CD14-positive monocyte (primary cell): Measurements from ENCODE around the gene C12orf57. TPM values are rescaled to one million over a fixed set of nuclear protein-coding genes. Genes with fewer than 3 reads are reported as not detected.

ENCODE experiments used
- DNase-seq, 3 donors: peaks; one replicate each; pipeline ENCODE4 v3.0.0-alpha.2; 2011 to 2022
- H2AFZ ChIP-seq: 2 replicates; pipeline ENCODE4 v1.6.0; 2012; ENCODE audit warnings: mild to moderate bottlenecking, low read depth, low read length, inconsistent platforms; ENCODE audit not compliant: insufficient read depth, poor library complexity, severe bottlenecking
- H3K27ac ChIP-seq, 2 donors: 1 replicate in 1 of 2; 2 replicates in 1 of 2; pipeline ENCODE4 v1.5.1; 2012 to 2013; ENCODE audit warnings: low read length in 2 of 2, control low read depth in 1 of 2, inconsistent platforms in 1 of 2, low read depth in 1 of 2, mild to moderate bottlenecking in 1 of 2
- H3K27me3 ChIP-seq, 2 donors: one replicate each; pipeline versions ENCODE4 v1.6.0 to v1.6.1; 2011 to 2013; ENCODE audit warnings: low read length in 2 of 2; ENCODE audit not compliant: control insufficient read depth in 2 of 2, insufficient read depth in 2 of 2
- H3K36me3 ChIP-seq, 2 donors: replicated peaks in 1 of 2; 1 replicate in 1 of 2; 2 replicates in 1 of 2; pipeline versions ENCODE4 v1.5.1 to v1.6.1; 2012 to 2013; ENCODE audit warnings: low read length in 2 of 2, control low read depth in 1 of 2, inconsistent platforms in 1 of 2, mild to moderate bottlenecking in 1 of 2; ENCODE audit not compliant: insufficient read depth in 2 of 2, control insufficient read depth in 1 of 2
- H3K4me1 ChIP-seq, 2 donors: 1 replicate in 1 of 2; 2 replicates in 1 of 2; pipeline versions ENCODE4 v1.5.1 to v1.6.1; 2012 to 2013; ENCODE audit warnings: low read length in 2 of 2, control low read depth in 1 of 2, inconsistent platforms in 1 of 2, mild to moderate bottlenecking in 1 of 2, moderate library complexity in 1 of 2; ENCODE audit not compliant: insufficient read depth in 2 of 2, control insufficient read depth in 1 of 2
- H3K4me2 ChIP-seq: replicated peaks from 2 replicates; pipeline ENCODE3; 2012; ENCODE audit warnings: low read length, moderate library complexity, mild to moderate bottlenecking; ENCODE audit not compliant: poor library complexity, severe bottlenecking; ENCODE audit errors: extremely low read depth
- H3K4me3 ChIP-seq, 3 experiments: fragments of 200-600 bp in 1 of 3; sonication (generic) in 1 of 3; replicated peaks in 1 of 3; 1 replicate in 2 of 3; 2 replicates in 1 of 3; pipeline ENCODE4 v1.5.1; 2011 to 2013; ENCODE audit warnings: low read length in 3 of 3, mild to moderate bottlenecking in 3 of 3, control low read depth in 2 of 3, low read depth in 2 of 3, inconsistent platforms in 1 of 3, moderate library complexity in 1 of 3
- H3K79me2 ChIP-seq: 2 replicates; pipeline ENCODE4 v1.6.0; 2012; ENCODE audit warnings: mild to moderate bottlenecking, control low read depth, inconsistent platforms, low read length, moderate library complexity; ENCODE audit not compliant: insufficient read depth
- H3K9ac ChIP-seq: 2 replicates; pipeline ENCODE4 v1.6.0; 2017; ENCODE audit warnings: low read length, mild to moderate bottlenecking; ENCODE audit not compliant: insufficient read depth, poor library complexity, severe bottlenecking
- H3K9me3 ChIP-seq, 2 donors: replicated peaks in 1 of 2; 1 replicate in 1 of 2; 2 replicates in 1 of 2; pipeline versions ENCODE4 v1.5.1 to v1.6.1; 2012 to 2013; ENCODE audit warnings: low read length in 2 of 2, control low read depth in 1 of 2; ENCODE audit not compliant: control insufficient read depth in 1 of 2, insufficient read depth in 1 of 2
- H4K20me1 ChIP-seq: 2 replicates; pipeline ENCODE4 v1.6.0; 2012; ENCODE audit warnings: mild to moderate bottlenecking, low read length, control low read depth, moderate library complexity; ENCODE audit not compliant: insufficient read depth
- H3K27ac Mint-ChIP-seq, 7 donors: one replicate each; pipeline ENCODE4 v1.8.0; 2020; ENCODE audit warnings: mild to moderate bottlenecking in 7 of 7, mixed read lengths in 7 of 7, moderate library complexity in 6 of 7, inconsistent platforms in 2 of 7
- H3K27me3 Mint-ChIP-seq, 3 donors: one replicate each; pipeline ENCODE4 v1.8.0; 2021 to 2022; ENCODE audit warnings: low read depth in 3 of 3, mild to moderate bottlenecking in 3 of 3, mixed read lengths in 3 of 3, moderate library complexity in 3 of 3, inconsistent platforms in 1 of 3
- H3K36me3 Mint-ChIP-seq, 2 donors: one replicate each; pipeline ENCODE4 v1.8.0; 2020; ENCODE audit warnings: mixed read lengths in 2 of 2, inconsistent platforms in 1 of 2, mild to moderate bottlenecking in 1 of 2
- H3K4me1 Mint-ChIP-seq: one replicate; pipeline ENCODE4 v1.8.0; 2020; ENCODE audit warnings: mild to moderate bottlenecking, mixed read lengths
- H3K4me3 Mint-ChIP-seq, 2 donors: one replicate each; pipeline ENCODE4 v1.8.0; 2020; ENCODE audit warnings: mild to moderate bottlenecking in 2 of 2, mixed read lengths in 2 of 2, moderate library complexity in 1 of 2
- H3K9me3 Mint-ChIP-seq, 7 donors: one replicate each; pipeline ENCODE4 v1.8.0; 2020 to 2022; ENCODE audit warnings: mixed read lengths in 7 of 7, mild to moderate bottlenecking in 6 of 7, moderate library complexity in 6 of 7, inconsistent platforms in 2 of 7
- WGBS: methylation state at CpG from one replicate; pipeline ENCODE4 v1.1.5; 2013; ENCODE audit warnings: missing lambda C conversion rate; ENCODE audit not compliant: insufficient coverage; 5-methylcytosine and 5-hydroxymethylcytosine counted together
- intact Hi-C, 2 donors: fragments of 100-400 bp; cut with micrococcal nuclease; formaldehyde crosslinking; loops; one replicate each; pipeline versions ENCODE4 v1.15.0 to v1.15.1; 2023
- polyA plus RNA-seq, 3 donors: library from polyadenylated mRNA; depleted of rRNA in 1 of 3; unstranded in 2 of 3; stranded (reverse) in 1 of 3; fragments of 300-500 nt in 2 of 3; fragments of >200 nt in 1 of 3; fragmentation: Illumina TruSeq in 2 of 3; gene quantifications; 1 replicate in 2 of 3; 2 replicates in 1 of 3; pipeline ENCODE4 v1.2.3, GENCODE V29; 2012 to 2021
- TF ChIP-seq, protein P1 (sequence below): fragments of 200-600 bp; IDR thresholded peaks from one replicate; pipeline ENCODE4 v1.8.0; 2022; ENCODE audit warnings: antibody characterized with exemption, mild to moderate bottlenecking

C12orf57 gene
- polyA plus RNA-seq, 3 donors, result 19.1 to 59.2 (median 24.2) TPM

DNA sequence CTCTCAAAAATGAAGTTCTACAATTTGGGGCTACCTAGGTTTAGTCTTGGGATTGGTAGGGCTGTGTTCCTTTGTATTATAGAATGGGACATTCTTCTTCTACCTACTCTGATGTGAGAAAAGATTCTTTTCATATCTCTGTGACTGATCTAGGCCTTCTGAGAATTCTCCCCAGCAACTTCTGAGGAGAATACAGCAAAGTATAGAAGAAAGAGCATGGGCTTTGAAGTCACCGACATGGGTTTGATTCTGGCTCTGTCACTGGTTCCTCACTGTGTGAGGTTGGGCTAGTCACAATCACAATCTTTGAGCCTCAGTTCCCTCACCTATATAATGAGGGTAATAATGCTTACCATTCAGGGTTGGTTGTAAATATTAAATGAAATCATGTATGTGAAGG, 11.1 kb upstream of the C12orf57 start:
- Histone ChIP-seq H3K4me3 (no peak overlapping the region), H3K27ac (no peak overlapping the region), H3K27me3 (peaks cover 0 to 15% of the 10 kb centered on the region in 2 donors), H3K4me1 (peaks cover 49 to 52% of the 10 kb centered on the region in 2 donors), H3K9me3 (no peaks in the 10 kb centered on the region), H3K9ac (no peak overlapping the region), H3K79me2 (peaks cover 28% of the 10 kb centered on the region), H4K20me1 (no peaks in the 10 kb centered on the region), H2AFZ (no peak overlapping the region), H3K4me2 (no peak overlapping the region), H3K36me3 (no peaks in the 10 kb centered on the region)
- Mint-ChIP-seq H3K27me3 (peaks cover 11 to 27% (median 24%) of the 10 kb centered on the region in 3 donors), H3K4me1 (peaks cover 48% of the 10 kb centered on the region), H3K27ac (no peak overlapping the region), H3K9me3 (peaks cover 0 to 5% (median 0%) of the 10 kb centered on the region in 7 donors), H3K36me3 (peaks cover 18 to 27% of the 10 kb centered on the region in 2 donors), H3K4me3 (no peak overlapping the region)
- WGBS, result no CpG with 5 or more reads among the region's 1 CpG
- TF ChIP-seq, protein P1, sequence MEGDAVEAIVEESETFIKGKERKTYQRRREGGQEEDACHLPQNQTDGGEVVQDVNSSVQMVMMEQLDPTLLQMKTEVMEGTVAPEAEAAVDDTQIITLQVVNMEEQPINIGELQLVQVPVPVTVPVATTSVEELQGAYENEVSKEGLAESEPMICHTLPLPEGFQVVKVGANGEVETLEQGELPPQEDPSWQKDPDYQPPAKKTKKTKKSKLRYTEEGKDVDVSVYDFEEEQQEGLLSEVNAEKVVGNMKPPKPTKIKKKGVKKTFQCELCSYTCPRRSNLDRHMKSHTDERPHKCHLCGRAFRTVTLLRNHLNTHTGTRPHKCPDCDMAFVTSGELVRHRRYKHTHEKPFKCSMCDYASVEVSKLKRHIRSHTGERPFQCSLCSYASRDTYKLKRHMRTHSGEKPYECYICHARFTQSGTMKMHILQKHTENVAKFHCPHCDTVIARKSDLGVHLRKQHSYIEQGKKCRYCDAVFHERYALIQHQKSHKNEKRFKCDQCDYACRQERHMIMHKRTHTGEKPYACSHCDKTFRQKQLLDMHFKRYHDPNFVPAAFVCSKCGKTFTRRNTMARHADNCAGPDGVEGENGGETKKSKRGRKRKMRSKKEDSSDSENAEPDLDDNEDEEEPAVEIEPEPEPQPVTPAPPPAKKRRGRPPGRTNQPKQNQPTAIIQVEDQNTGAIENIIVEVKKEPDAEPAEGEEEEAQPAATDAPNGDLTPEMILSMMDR, result no peak
- DNase-seq, result no peak
- intact Hi-C loops, result no loop called here

DNA sequence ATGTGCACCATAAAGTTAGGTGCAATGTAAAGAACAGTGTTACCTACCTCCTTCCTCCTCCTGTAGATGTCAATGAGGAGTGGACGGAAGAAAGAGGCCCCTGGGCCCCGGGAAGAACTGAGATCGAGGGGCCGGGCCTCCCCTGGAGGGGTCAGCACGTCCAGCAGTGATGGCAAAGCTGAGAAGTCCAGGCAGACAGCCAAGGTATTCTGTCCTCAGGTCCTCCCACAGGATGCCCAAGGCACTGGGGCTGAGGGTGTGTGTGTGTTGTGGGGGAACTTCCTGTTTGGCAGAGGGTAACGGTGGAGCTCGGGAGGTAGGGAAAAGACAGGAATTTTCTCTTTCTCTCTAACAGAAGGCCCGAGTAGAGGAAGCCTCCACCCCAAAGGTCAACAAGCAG, 9.7 kb upstream of the C12orf57 start:
- no peaks in the 10 kb centered on the region for H3K9me3 ChIP-seq
- intact Hi-C loops, result no loop called here
- H3K79me2 ChIP-seq, result peaks cover 23% of the 10 kb centered on the region
- Mint-ChIP-seq H3K36me3 (peaks cover 13 to 22% of the 10 kb centered on the region in 2 donors), H3K27me3 (peaks cover 3 to 18% (median 16%) of the 10 kb centered on the region in 3 donors), H3K4me1 (peaks cover 44% of the 10 kb centered on the region), H3K9me3 (no peaks in the 10 kb centered on the region), H3K27ac (peak overlapping the region in 1 of 7 donors; percentile 30), H3K4me3 (no peak overlapping the region)
- TF ChIP-seq, protein P1, result no peak
- H4K20me1 ChIP-seq, result no peaks in the 10 kb centered on the region
- WGBS, result 89% methylated on average over 4 of the region's 8 CpGs
- H3K27ac ChIP-seq, result no peak overlapping the region
- no peak for DNase-seq
- H2AFZ ChIP-seq, result no peak overlapping the region
- no peak overlapping the region for H3K4me3 ChIP-seq
- H3K4me2 ChIP-seq, result no peak overlapping the region
- no peak overlapping the region for H3K9ac ChIP-seq
- no peaks in the 10 kb centered on the region for H3K36me3 ChIP-seq
- H3K4me1 ChIP-seq, result peaks cover 45 to 50% of the 10 kb centered on the region in 2 donors
- H3K27me3 ChIP-seq, result peaks cover 0 to 7% of the 10 kb centered on the region in 2 donors
